Brain microvascular endothelial cell (primary cell): ENCODE results near the gene ITGB5.

Experiments
- DNase-seq: peaks from one replicate; pipeline ENCODE4 v3.0.0-alpha.2; 2020
- H3K27ac ChIP-seq: fragments of 250-450 bp; sonication (Bioruptor Pico); 2 replicates; pipeline ENCODE4 v1.5.1; 2020; ENCODE audit warnings: mild to moderate bottlenecking, moderate library complexity
- H3K27me3 ChIP-seq: fragments of 250-450 bp; sonication (Bioruptor Pico); replicated peaks from 2 replicates; pipeline ENCODE4 v1.5.1; 2020; ENCODE audit warnings: mild to moderate bottlenecking
- H3K36me3 ChIP-seq: fragments of 250-450 bp; sonication (Bioruptor Pico); replicated peaks from 2 replicates; pipeline ENCODE4 v1.5.1; 2020; ENCODE audit warnings: mild to moderate bottlenecking
- H3K4me3 ChIP-seq: 2 replicates; pipeline ENCODE4 v1.5.1; 2011; ENCODE audit warnings: low read depth, mild to moderate bottlenecking, control low read depth, low read length, moderate library complexity
- in situ Hi-C: cut with HindIII; loops from 2 replicates; pipeline ENCODE4 v1.10.0; 2017; ENCODE audit warnings: low sequenced_read_pairs, low pct_ligation_motif_present
- TF ChIP-seq, protein P1 (sequence below): IDR thresholded peaks from 2 replicates; pipeline ENCODE4 v1.5.1; 2011; ENCODE audit warnings: low read depth, mild to moderate bottlenecking, moderate library complexity, low read length, control low read depth, inconsistent platforms; ENCODE audit errors: missing control alignments

Gene ITGB5

DNA sequence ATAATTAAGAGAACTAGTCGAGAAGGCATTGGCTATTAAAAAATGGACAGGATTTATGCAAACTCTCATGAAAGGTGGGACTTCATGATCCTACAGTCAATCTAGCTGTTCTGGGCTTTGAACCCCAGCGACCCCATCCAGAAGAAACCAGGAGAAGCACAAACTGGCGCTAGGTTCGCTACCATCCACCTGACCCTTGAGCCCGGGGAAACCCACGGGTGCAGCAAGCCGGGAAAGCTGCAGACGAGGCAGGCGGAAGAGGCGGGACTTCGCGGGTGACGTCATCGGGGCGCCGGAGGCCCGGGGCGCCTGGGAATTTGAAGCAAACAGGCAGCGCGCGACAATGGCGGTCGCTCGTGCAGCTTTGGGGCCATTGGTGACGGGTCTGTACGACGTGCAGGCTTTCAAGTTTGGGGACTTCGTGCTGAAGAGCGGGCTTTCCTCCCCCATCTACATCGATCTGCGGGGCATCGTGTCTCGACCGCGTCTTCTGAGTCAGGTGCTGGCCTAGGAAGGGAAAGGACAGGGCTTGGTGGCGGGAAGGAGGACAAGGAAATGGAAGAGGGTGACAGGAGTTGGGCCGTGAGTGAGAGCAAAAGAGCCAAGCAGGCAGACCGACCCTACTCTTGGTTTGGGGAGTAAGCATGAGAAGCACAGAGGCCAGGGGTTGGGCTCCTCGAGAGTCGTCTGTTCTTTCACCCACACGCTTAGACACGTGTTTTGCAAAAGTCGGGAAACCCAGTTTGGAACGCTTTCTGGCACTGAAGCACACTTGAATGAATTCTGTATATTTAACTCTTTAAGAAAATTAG, 156.8 kb downstream of the ITGB5 start, which contains the start of gene UMPS:
Gene UMPS (plus strand): TSS at position 324 of the 812 bp plus-strand sequence. CDS start 20 bp downstream, at position 344.
- TF ChIP-seq, protein P1, sequence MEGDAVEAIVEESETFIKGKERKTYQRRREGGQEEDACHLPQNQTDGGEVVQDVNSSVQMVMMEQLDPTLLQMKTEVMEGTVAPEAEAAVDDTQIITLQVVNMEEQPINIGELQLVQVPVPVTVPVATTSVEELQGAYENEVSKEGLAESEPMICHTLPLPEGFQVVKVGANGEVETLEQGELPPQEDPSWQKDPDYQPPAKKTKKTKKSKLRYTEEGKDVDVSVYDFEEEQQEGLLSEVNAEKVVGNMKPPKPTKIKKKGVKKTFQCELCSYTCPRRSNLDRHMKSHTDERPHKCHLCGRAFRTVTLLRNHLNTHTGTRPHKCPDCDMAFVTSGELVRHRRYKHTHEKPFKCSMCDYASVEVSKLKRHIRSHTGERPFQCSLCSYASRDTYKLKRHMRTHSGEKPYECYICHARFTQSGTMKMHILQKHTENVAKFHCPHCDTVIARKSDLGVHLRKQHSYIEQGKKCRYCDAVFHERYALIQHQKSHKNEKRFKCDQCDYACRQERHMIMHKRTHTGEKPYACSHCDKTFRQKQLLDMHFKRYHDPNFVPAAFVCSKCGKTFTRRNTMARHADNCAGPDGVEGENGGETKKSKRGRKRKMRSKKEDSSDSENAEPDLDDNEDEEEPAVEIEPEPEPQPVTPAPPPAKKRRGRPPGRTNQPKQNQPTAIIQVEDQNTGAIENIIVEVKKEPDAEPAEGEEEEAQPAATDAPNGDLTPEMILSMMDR = no peak
- peak within 1 kb of the TSS; percentile 85 for H3K27ac ChIP-seq
- peak within 1 kb of the TSS; percentile 100 for H3K4me3 ChIP-seq
- H3K36me3 ChIP-seq = no peaks in the 10 kb centered on the region
- peak; percentile 72 for DNase-seq
- in situ Hi-C loops = no loop called here
- no peaks in the 10 kb centered on the region for H3K27me3 ChIP-seq

DNA sequence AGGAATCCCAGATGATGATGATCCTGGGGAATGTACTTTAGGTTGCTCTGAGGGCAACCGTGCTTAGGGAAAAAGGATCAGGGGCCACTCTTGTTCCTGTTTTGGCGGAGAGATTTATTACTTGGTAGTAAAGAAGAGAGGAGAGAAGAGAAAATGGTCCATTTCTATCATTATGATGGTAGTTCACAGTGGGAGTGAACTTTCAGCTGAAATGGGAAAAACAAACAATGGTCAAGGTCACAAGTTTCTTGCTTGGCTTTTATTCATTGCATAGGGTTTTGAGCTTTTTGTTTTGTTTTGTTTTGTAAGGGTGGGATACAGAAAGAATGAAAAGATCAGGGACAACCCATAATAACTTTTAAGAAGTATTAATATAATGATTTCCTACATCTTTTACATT, 164.6 kb downstream of the ITGB5 start:
- in situ Hi-C loops = no loop called here
- TF ChIP-seq, protein P1 = no peak
- no peak for DNase-seq
- Histone ChIP-seq H3K4me3 (no peak overlapping the region), H3K27me3 (no peaks in the 10 kb centered on the region), H3K27ac (no peak overlapping the region), H3K36me3 (peaks cover 5% of the 10 kb centered on the region)

DNA sequence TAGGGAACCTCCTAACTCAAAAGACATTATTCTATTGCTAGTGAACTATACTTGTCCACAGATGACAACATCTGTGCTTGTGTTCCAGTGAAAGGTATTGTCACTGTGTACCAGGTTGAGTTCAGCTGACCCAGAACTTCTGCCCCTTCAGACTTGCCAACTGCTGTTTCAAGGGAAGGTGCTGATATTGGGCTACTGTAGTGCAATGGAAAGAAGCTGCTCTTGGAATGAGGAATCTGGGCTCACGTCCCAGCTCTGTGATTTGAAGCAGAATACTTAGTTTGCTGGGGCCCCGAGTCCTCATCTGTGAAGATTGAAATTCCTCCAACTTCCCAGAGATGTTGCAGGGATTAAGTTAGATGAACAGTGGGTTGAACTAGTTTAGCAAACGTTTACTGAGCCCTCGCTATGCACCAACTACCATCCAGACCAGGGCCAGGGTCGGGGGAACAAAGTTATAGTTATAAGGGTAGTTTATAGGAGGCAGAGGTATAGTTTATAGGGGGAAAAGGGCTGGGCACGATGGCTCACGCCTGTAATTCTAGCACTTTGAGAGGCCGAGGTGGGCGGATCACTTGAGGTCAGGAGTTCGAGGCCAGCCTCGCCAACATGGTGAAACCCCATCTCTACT, 172.8 kb downstream of the ITGB5 start:
- Histone ChIP-seq H3K27ac (no peak overlapping the region), H3K27me3 (no peaks in the 10 kb centered on the region), H3K36me3 (peaks cover 3% of the 10 kb centered on the region), H3K4me3 (no peak overlapping the region)
- no peak for DNase-seq
- TF ChIP-seq, protein P1 = no peak
- in situ Hi-C loops = no loop called here
